Ramos (cell line): ENCODE results near the gene PLCZ1.
"Not testable (repeated sequence)": the region's sequence is repeated elsewhere in the genome, so short reads cannot be mapped to it uniquely, and the experiment has no call there.

ENCODE experiments used
- in situ Hi-C: fragments of 300-500 bp; cut with MboI; formaldehyde crosslinking; loops from one replicate; pipeline ENCODE4 v1.14.3; 2022; ENCODE audit warnings: low sequenced_read_pairs; ENCODE audit not compliant: unreplicated experiment

PLCZ1 gene

GRCh38 chr12:18703911-18704310 lies 33.9 kb downstream of the PLCZ1 start:
- in situ Hi-C loops, result no loop called here

GRCh38 chr12:18703321-18703720 lies 34.5 kb downstream of the PLCZ1 start:
- in situ Hi-C loops, result no loop called here

- in situ Hi-C loops, result no loop called here
These were observed 37.5 kb downstream of the PLCZ1 start for GRCh38 chr12:18700271-18700670.

- in situ Hi-C loops, result no loop called here
These were observed 40.7 kb downstream of the PLCZ1 start for GRCh38 chr12:18696971-18697602.

GRCh38 chr12:18693986-18694385 lies 43.8 kb downstream of the PLCZ1 start:
- in situ Hi-C loops, result not testable (repeated sequence)

- in situ Hi-C loops, result no loop called here
These were observed 47.2 kb downstream of the PLCZ1 start for GRCh38 chr12:18690653-18691052.

- in situ Hi-C loops, result no loop called here
These were observed 48.0 kb downstream of the PLCZ1 start for GRCh38 chr12:18689771-18690170.

GRCh38 chr12:18684430-18684829 lies 53.4 kb downstream of the PLCZ1 start:
- in situ Hi-C loops, result no loop called here

GRCh38 chr12:18683327-18684013 lies 54.3 kb downstream of the PLCZ1 start:
- in situ Hi-C loops, result no loop called here

- in situ Hi-C loops, result no loop called here
These were observed 56.0 kb downstream of the PLCZ1 start for GRCh38 chr12:18681818-18682217.

- in situ Hi-C loops, result no loop called here
These were observed 60.7 kb downstream of the PLCZ1 start for GRCh38 chr12:18676996-18677588.

- in situ Hi-C loops, result no loop called here
These were observed 61.7 kb downstream of the PLCZ1 start for GRCh38 chr12:18676141-18676540.

GRCh38 chr12:18658829-18659228 lies 79.0 kb downstream of the PLCZ1 start:
- in situ Hi-C loops, result no loop called here

GRCh38 chr12:18658179-18658578 lies 79.6 kb downstream of the PLCZ1 start:
- in situ Hi-C loops, result no loop called here

- in situ Hi-C loops, result no loop called here
These were observed 82.5 kb downstream of the PLCZ1 start for GRCh38 chr12:18655351-18655750.

- in situ Hi-C loops, result no loop called here
These were observed 84.3 kb downstream of the PLCZ1 start for GRCh38 chr12:18653465-18653864.

- in situ Hi-C loops, result no loop called here
These were observed 85.2 kb downstream of the PLCZ1 start for GRCh38 chr12:18652596-18652995.

GRCh38 chr12:18651525-18651924 lies 86.3 kb downstream of the PLCZ1 start:
- in situ Hi-C loops, result no loop called here

GRCh38 chr12:18646286-18646890 lies 91.4 kb downstream of the PLCZ1 start:
- in situ Hi-C loops, result no loop called here

GRCh38 chr12:18644564-18644963 lies 93.2 kb downstream of the PLCZ1 start:
- in situ Hi-C loops, result no loop called here

GRCh38 chr12:18643681-18644080 lies 94.1 kb downstream of the PLCZ1 start:
- in situ Hi-C loops, result no loop called here
